Fibroblast of skin of abdomen (primary cell): ENCODE measurements around the gene B4GALT4. TPM values are rescaled to one million over a fixed set of nuclear protein-coding genes. Genes with fewer than 3 reads are reported as not detected.
"Not testable (repeated sequence)": the region's sequence is repeated elsewhere in the genome, so short reads cannot be mapped to it uniquely, and the experiment has no call there.

Source experiments
- DNase-seq: peaks from one replicate; pipeline ENCODE4 v3.0.0-alpha.2; 2013
- polyA plus RNA-seq, 2 experiments: library from polyadenylated mRNA; unstranded; fragments of 120-200 nt; gene quantifications; one replicate each; pipeline ENCODE4 v1.2.1, GENCODE V29; 2013; ENCODE audit not compliant: insufficient read length in 2 of 2

B4GALT4 gene
- 32.2 TPM for polyA plus RNA-seq (2013, experiment 1 of 2; ENCODE audit: insufficient read length)
- 32.4 TPM for polyA plus RNA-seq (2013, experiment 2 of 2; ENCODE audit: insufficient read length)

GRCh38 chr3:119240591-119241434, at the start of gene B4GALT4:
Gene B4GALT4 (minus strand): TSS chr3:119240878. CDS start chr3:119230099, 10,779 bp downstream.
- peak; percentile 88 for DNase-seq

- DNase-seq, result no peak
Observed at GRCh38 chr3:119289404-119289770, 48.7 kb upstream of the B4GALT4 start.

- DNase-seq, result no peak
Observed at GRCh38 chr3:119288669-119289403, 48.2 kb upstream of the B4GALT4 start.

GRCh38 chr3:119279584-119280243, 39.0 kb upstream of the B4GALT4 start:
- DNase-seq, result no peak

- DNase-seq, result no peak
Observed at GRCh38 chr3:119279101-119279554, 38.5 kb upstream of the B4GALT4 start.

GRCh38 chr3:119276680-119277079, 36.0 kb upstream of the B4GALT4 start:
- DNase-seq, result no peak

GRCh38 chr3:119270212-119270611, 29.5 kb upstream of the B4GALT4 start:
- not testable (repeated sequence) for DNase-seq

- DNase-seq, result no peak
Observed at GRCh38 chr3:119261055-119261454, 20.4 kb upstream of the B4GALT4 start.

- no peak for DNase-seq
Observed at GRCh38 chr3:119259821-119260220, 19.1 kb upstream of the B4GALT4 start.

- DNase-seq, result no peak
Observed at GRCh38 chr3:119258915-119259314, 18.2 kb upstream of the B4GALT4 start.

GRCh38 chr3:119257654-119258410, 17.2 kb upstream of the B4GALT4 start:
- peak; percentile 47 for DNase-seq

GRCh38 chr3:119257111-119257510, 16.4 kb upstream of the B4GALT4 start:
- DNase-seq, result no peak

GRCh38 chr3:119255214-119255613, 14.5 kb upstream of the B4GALT4 start:
- no peak for DNase-seq

- DNase-seq, result no peak
Observed at GRCh38 chr3:119245778-119246177, 5.1 kb upstream of the B4GALT4 start.

GRCh38 chr3:119243712-119244111, 3.0 kb upstream of the B4GALT4 start:
- no peak for DNase-seq

- DNase-seq, result not testable (repeated sequence)
Observed at GRCh38 chr3:119243058-119243529, 2.4 kb upstream of the B4GALT4 start.

- DNase-seq, result not testable (repeated sequence)
Observed at GRCh38 chr3:119242387-119243057, 1.8 kb upstream of the B4GALT4 start.

GRCh38 chr3:119240101-119240590, 532 bp downstream of the B4GALT4 start:
- DNase-seq, result no peak

GRCh38 chr3:119239206-119239820, 1.4 kb downstream of the B4GALT4 start:
- no peak for DNase-seq

- no peak for DNase-seq
Observed at GRCh38 chr3:119238363-119238762, 2.3 kb downstream of the B4GALT4 start.

GRCh38 chr3:119237299-119237698, 3.4 kb downstream of the B4GALT4 start:
- no peak for DNase-seq
